ENCODE results near the gene MREG.

DNA sequence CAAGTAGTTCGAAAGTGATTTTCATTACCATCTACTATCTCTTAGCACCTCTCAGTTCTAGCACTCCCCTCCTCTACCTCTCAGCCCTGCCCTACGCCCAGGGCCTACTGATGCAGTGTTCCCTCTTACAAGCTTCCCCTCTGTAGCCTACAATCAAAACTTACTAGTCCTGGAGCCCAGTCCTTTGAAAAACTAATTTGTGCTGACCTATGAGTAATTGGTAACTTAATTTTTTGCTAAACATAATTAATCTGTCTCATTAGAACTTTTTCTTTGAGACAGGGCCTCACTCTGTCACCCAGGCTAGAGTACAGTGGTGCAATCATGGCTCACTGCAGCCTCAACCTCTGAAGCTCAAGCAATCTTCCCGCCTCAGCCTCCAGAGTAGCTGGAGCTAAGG is 44.9 kb downstream of the MREG start:
- TF ChIP-seq, protein P1, sequence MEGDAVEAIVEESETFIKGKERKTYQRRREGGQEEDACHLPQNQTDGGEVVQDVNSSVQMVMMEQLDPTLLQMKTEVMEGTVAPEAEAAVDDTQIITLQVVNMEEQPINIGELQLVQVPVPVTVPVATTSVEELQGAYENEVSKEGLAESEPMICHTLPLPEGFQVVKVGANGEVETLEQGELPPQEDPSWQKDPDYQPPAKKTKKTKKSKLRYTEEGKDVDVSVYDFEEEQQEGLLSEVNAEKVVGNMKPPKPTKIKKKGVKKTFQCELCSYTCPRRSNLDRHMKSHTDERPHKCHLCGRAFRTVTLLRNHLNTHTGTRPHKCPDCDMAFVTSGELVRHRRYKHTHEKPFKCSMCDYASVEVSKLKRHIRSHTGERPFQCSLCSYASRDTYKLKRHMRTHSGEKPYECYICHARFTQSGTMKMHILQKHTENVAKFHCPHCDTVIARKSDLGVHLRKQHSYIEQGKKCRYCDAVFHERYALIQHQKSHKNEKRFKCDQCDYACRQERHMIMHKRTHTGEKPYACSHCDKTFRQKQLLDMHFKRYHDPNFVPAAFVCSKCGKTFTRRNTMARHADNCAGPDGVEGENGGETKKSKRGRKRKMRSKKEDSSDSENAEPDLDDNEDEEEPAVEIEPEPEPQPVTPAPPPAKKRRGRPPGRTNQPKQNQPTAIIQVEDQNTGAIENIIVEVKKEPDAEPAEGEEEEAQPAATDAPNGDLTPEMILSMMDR (tag by site-specific recombination; IDR thresholded peaks at IDR 0.05): no peak
- no peak for TF ChIP-seq RBAK (tag by site-specific recombination; IDR thresholded peaks at IDR 0.05)

Data from HEK293 (cell line).